Measurements from ENCODE around the gene ARHGEF25.

ARHGEF25 gene

DNA sequence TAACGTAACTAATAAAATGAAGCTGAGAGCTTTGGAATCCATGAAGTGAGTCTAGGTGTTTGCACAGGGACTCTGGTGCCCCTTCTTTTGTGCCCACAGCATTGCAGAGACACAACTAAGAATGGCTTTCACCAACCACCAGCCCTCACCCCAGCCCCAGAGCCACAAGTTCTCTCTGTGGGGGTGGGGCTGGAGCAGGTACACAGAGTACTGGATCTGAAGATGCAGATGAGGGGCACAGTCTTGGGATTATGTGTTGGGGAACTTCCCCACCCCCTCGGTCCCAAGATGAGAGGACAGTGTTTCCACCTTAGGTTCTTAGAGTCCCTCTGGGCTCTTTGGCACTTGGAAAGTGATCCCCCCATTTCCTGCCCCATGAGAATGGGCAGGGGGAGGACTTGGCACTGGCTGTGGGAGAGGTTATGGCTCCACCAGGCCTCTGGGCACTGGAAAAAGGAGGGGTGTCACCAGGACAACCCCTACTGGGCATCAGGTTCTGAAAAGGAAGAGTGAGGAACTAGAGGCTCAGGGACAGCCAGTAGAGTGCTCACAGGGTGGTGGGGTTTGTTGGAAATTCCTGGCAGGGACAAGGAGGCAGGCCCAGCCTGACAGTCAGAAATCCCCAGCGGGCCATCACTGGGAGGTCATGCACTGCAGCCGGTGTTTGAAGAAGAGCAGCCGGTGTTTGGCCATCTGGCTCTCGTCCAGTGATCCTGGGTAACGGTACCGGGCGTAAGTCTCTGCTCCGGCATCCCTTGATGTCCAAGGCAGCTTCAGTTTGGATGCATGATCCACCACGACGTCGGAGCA, 15.1 kb downstream of the ARHGEF25 start:
- Histone ChIP-seq H2BK5ac (ENCODE audit: low read depth, low read length, poor library complexity) (no peak overlapping the region), H4K8ac (ENCODE audit: low read depth, low read length) (no peak overlapping the region), H3K4me1 (ENCODE audit: control insufficient read depth in 1 of 2, insufficient read depth in 2 of 2, low read length in 2 of 2) (peaks cover 4 to 7% of the 10 kb centered on the region in 2 experiments), H3K9ac (ENCODE audit: low read length) (no peak overlapping the region), H3K27ac (ENCODE audit: low read depth, low read length) (no peak overlapping the region), H3K79me1 (ENCODE audit: low read length) (no peaks in the 10 kb centered on the region), H2AFZ (ENCODE audit: insufficient read depth, low read length, poor library complexity) (no peak overlapping the region), H3K14ac (ENCODE audit: low read length) (no peak overlapping the region), H2AK5ac (ENCODE audit: low read length) (no peak overlapping the region), H3K36me3 (ENCODE audit: control insufficient read depth in 1 of 2, insufficient read depth in 2 of 2, low read length in 2 of 2) (no peaks in the 10 kb centered on the region), H2BK12ac (ENCODE audit: low read length) (no peak overlapping the region), H3K79me2 (ENCODE audit: control insufficient read depth, insufficient read depth, low read length, poor library complexity) (no peaks in the 10 kb centered on the region), H3K18ac (ENCODE audit: low read length) (no peak overlapping the region), H3K27me3 (ENCODE audit: insufficient read depth, low read length) (peaks cover 78% of the 10 kb centered on the region), H2BK120ac (ENCODE audit: insufficient read depth, low read length, poor library complexity) (no peak overlapping the region), H3K9me3 (ENCODE audit: insufficient read depth, low read depth, low read length) (peaks cover 24% of the 10 kb centered on the region), H3K4me2 (ENCODE audit: low read length) (no peak overlapping the region), H3K4ac (ENCODE audit: low read depth, low read length) (no peak overlapping the region), H3K4me3 (ENCODE audit: low read depth, low read length) (no peak overlapping the region), H4K12ac (ENCODE audit: low read depth, low read length) (no peak overlapping the region), H3K23ac (ENCODE audit: low read length) (no peak overlapping the region), H4K91ac (ENCODE audit: low read depth, low read length) (no peak overlapping the region)
- WGBS (ENCODE audit: extremely low coverage, insufficient coverage, insufficient read length), result no CpG with 5 or more reads among the region's 13 CpGs
- no peak for DNase-seq

DNA sequence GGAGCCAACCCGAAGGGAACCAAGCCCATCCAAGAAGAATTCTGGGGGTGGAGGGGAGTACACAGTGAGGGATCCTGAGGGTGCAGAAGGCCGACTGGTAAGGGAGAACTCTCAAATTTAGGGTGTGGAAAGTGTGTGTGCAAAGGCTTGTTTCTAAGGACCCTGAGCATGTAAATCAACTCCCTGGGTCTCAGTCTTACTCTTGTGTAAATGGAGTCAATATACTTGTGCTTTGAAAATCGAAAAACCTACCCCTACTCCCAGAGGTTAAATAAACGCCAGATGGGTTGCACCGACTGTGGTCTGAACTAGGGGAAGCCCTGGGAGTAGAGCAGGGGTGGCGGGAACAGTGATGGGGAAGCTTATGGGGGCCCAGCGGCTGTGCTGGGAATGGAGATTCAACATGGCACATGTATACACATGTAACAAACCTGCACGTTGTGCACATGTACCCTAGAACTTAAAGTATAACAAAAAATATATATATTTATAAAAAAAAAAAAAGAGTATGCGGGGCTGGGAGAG, 15.7 kb downstream of the ARHGEF25 start:
- Histone ChIP-seq H2BK120ac (ENCODE audit: insufficient read depth, low read length, poor library complexity) (no peak overlapping the region), H3K9me3 (ENCODE audit: insufficient read depth, low read depth, low read length) (peaks cover 24% of the 10 kb centered on the region), H3K4me3 (ENCODE audit: low read depth, low read length) (no peak overlapping the region), H3K14ac (ENCODE audit: low read length) (no peak overlapping the region), H3K23ac (ENCODE audit: low read length) (no peak overlapping the region), H2AFZ (ENCODE audit: insufficient read depth, low read length, poor library complexity) (no peak overlapping the region), H3K36me3 (ENCODE audit: control insufficient read depth in 1 of 2, insufficient read depth in 2 of 2, low read length in 2 of 2) (no peaks in the 10 kb centered on the region), H3K18ac (ENCODE audit: low read length) (no peak overlapping the region), H3K27ac (ENCODE audit: low read depth, low read length) (no peak overlapping the region), H2BK5ac (ENCODE audit: low read depth, low read length, poor library complexity) (no peak overlapping the region), H3K4me1 (ENCODE audit: control insufficient read depth in 1 of 2, insufficient read depth in 2 of 2, low read length in 2 of 2) (peaks cover 4% of the 10 kb centered on the region in 2 experiments), H4K8ac (ENCODE audit: low read depth, low read length) (no peak overlapping the region), H4K12ac (ENCODE audit: low read depth, low read length) (no peak overlapping the region), H2BK12ac (ENCODE audit: low read length) (no peak overlapping the region), H3K79me2 (ENCODE audit: control insufficient read depth, insufficient read depth, low read length, poor library complexity) (no peaks in the 10 kb centered on the region), H3K9ac (ENCODE audit: low read length) (no peak overlapping the region), H3K27me3 (ENCODE audit: insufficient read depth, low read length) (peaks cover 78% of the 10 kb centered on the region), H4K91ac (ENCODE audit: low read depth, low read length) (no peak overlapping the region), H3K4me2 (ENCODE audit: low read length) (no peak overlapping the region), H3K79me1 (ENCODE audit: low read length) (no peaks in the 10 kb centered on the region), H3K4ac (ENCODE audit: low read depth, low read length) (no peak overlapping the region), H2AK5ac (ENCODE audit: low read length) (no peak overlapping the region)
- WGBS (ENCODE audit: extremely low coverage, insufficient coverage, insufficient read length), result no CpG with 5 or more reads among the region's 9 CpGs
- no peak for DNase-seq

- no CpG with 5 or more reads among the region's 67 CpGs for WGBS (ENCODE audit: extremely low coverage, insufficient coverage, insufficient read length)
- Histone ChIP-seq H2BK5ac (ENCODE audit: low read depth, low read length, poor library complexity) (no peak overlapping the region), H3K9ac (ENCODE audit: low read length) (no peak overlapping the region), H3K14ac (ENCODE audit: low read length) (no peak overlapping the region), H3K79me1 (ENCODE audit: low read length) (no peaks in the 10 kb centered on the region), H3K36me3 (ENCODE audit: control insufficient read depth in 1 of 2, insufficient read depth in 2 of 2, low read length in 2 of 2) (no peaks in the 10 kb centered on the region), H3K79me2 (ENCODE audit: control insufficient read depth, insufficient read depth, low read length, poor library complexity) (peaks cover under 1% of the 10 kb centered on the region), H2AK5ac (ENCODE audit: low read length) (no peak overlapping the region), H4K91ac (ENCODE audit: low read depth, low read length) (no peak overlapping the region), H3K4me1 (ENCODE audit: control insufficient read depth in 1 of 2, insufficient read depth in 2 of 2, low read length in 2 of 2) (peaks cover 4% of the 10 kb centered on the region in 2 experiments), H3K27ac (ENCODE audit: low read depth, low read length) (no peak overlapping the region), H4K12ac (ENCODE audit: low read depth, low read length) (no peak overlapping the region), H3K4ac (ENCODE audit: low read depth, low read length) (no peak overlapping the region), H3K23ac (ENCODE audit: low read length) (no peak overlapping the region), H3K4me2 (ENCODE audit: low read length) (no peak overlapping the region), H3K4me3 (ENCODE audit: low read depth, low read length) (peak overlapping the region; percentile 8), H4K8ac (ENCODE audit: low read depth, low read length) (no peak overlapping the region), H2AFZ (ENCODE audit: insufficient read depth, low read length, poor library complexity) (peak overlapping the region; percentile 8), H3K18ac (ENCODE audit: low read length) (no peak overlapping the region), H2BK12ac (ENCODE audit: low read length) (no peak overlapping the region), H3K9me3 (ENCODE audit: insufficient read depth, low read depth, low read length) (peaks cover 24% of the 10 kb centered on the region), H2BK120ac (ENCODE audit: insufficient read depth, low read length, poor library complexity) (no peak overlapping the region), H3K27me3 (ENCODE audit: insufficient read depth, low read length) (peaks cover 81% of the 10 kb centered on the region)
- DNase-seq, result peak in 1 of 2 donors; percentile 18
These were observed 16.5 kb downstream of the ARHGEF25 start for GRCh38 chr12:57627501-57628279.

- Histone ChIP-seq H3K9me3 (ENCODE audit: insufficient read depth, low read depth, low read length) (peaks cover 24% of the 10 kb centered on the region), H2BK120ac (ENCODE audit: insufficient read depth, low read length, poor library complexity) (no peak overlapping the region), H3K36me3 (ENCODE audit: control insufficient read depth in 1 of 2, insufficient read depth in 2 of 2, low read length in 2 of 2) (no peaks in the 10 kb centered on the region), H3K27ac (ENCODE audit: low read depth, low read length) (no peak overlapping the region), H3K23ac (ENCODE audit: low read length) (no peak overlapping the region), H4K8ac (ENCODE audit: low read depth, low read length) (no peak overlapping the region), H3K79me2 (ENCODE audit: control insufficient read depth, insufficient read depth, low read length, poor library complexity) (peaks cover 2% of the 10 kb centered on the region), H2AFZ (ENCODE audit: insufficient read depth, low read length, poor library complexity) (no peak overlapping the region), H3K4ac (ENCODE audit: low read depth, low read length) (no peak overlapping the region), H3K18ac (ENCODE audit: low read length) (no peak overlapping the region), H3K27me3 (ENCODE audit: insufficient read depth, low read length) (peaks cover 88% of the 10 kb centered on the region), H3K4me2 (ENCODE audit: low read length) (no peak overlapping the region), H3K4me3 (ENCODE audit: low read depth, low read length) (no peak overlapping the region), H2BK12ac (ENCODE audit: low read length) (no peak overlapping the region), H3K9ac (ENCODE audit: low read length) (no peak overlapping the region), H3K79me1 (ENCODE audit: low read length) (no peaks in the 10 kb centered on the region), H4K12ac (ENCODE audit: low read depth, low read length) (no peak overlapping the region), H4K91ac (ENCODE audit: low read depth, low read length) (no peak overlapping the region), H2BK5ac (ENCODE audit: low read depth, low read length, poor library complexity) (no peak overlapping the region), H3K14ac (ENCODE audit: low read length) (no peak overlapping the region), H2AK5ac (ENCODE audit: low read length) (no peak overlapping the region), H3K4me1 (ENCODE audit: control insufficient read depth in 1 of 2, insufficient read depth in 2 of 2, low read length in 2 of 2) (peaks cover 4% of the 10 kb centered on the region in 2 experiments)
- no peak for DNase-seq
- no CpG with 5 or more reads among the region's 29 CpGs for WGBS (ENCODE audit: extremely low coverage, insufficient coverage, insufficient read length)
These were observed 17.3 kb downstream of the ARHGEF25 start for GRCh38 chr12:57628280-57629191.
